DND-41 (cell line): ENCODE measurements around the gene RNF175.

ENCODE experiments used
- EZH2 ChIP-seq: IDR thresholded peaks from 3 replicates; pipeline ENCODE4 v1.6.1; 2012; ENCODE audit warnings: borderline replicate concordance, low read depth, mild to moderate bottlenecking, moderate library complexity, low read length, inconsistent platforms; ENCODE audit not compliant: severe bottlenecking
- TF ChIP-seq, protein P1 (sequence below): IDR thresholded peaks from 2 replicates; pipeline ENCODE4 v1.5.1; 2012; ENCODE audit warnings: borderline replicate concordance, low read length, moderate library complexity, mild to moderate bottlenecking; ENCODE audit not compliant: poor library complexity, severe bottlenecking; ENCODE audit errors: extremely low read depth

DNA sequence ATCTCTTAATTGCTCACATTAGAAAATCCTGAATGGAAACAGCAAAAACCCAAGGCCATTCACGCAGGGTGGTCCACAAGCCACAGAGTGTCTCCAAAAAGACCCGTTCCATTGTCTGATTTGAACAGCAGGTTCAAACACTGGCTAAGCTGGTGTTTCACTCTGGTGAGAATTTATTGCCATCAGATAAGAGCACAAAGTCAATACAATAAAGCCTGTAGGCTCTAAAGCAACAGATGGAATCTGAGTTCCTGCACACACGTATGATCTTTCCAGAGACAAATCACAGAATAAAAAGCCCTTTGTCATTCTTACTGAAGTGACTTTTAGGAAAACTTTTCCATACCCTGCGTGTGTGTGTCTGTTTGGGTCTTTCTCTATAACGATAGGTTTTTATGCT, 34.2 kb upstream of the RNF175 start:
- TF ChIP-seq, protein P1, sequence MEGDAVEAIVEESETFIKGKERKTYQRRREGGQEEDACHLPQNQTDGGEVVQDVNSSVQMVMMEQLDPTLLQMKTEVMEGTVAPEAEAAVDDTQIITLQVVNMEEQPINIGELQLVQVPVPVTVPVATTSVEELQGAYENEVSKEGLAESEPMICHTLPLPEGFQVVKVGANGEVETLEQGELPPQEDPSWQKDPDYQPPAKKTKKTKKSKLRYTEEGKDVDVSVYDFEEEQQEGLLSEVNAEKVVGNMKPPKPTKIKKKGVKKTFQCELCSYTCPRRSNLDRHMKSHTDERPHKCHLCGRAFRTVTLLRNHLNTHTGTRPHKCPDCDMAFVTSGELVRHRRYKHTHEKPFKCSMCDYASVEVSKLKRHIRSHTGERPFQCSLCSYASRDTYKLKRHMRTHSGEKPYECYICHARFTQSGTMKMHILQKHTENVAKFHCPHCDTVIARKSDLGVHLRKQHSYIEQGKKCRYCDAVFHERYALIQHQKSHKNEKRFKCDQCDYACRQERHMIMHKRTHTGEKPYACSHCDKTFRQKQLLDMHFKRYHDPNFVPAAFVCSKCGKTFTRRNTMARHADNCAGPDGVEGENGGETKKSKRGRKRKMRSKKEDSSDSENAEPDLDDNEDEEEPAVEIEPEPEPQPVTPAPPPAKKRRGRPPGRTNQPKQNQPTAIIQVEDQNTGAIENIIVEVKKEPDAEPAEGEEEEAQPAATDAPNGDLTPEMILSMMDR, result no peak
- TF ChIP-seq EZH2, result no peak
